Measurements from ENCODE around the gene DDIT4. TPM values are rescaled to one million over a fixed set of nuclear protein-coding genes. Genes with fewer than 3 reads are reported as not detected.
A peak's percentile ranks its signal among the peaks of the same experiment; 100 is the strongest.

The DDIT4 gene
- total and polyA plus RNA-seq, 2 experiments from 2014 or later: 144 to 188 TPM

- H3K9me2 ChIP-seq (ENCODE audit: insufficient read depth): no peaks in the 10 kb centered on the region
- DNase-seq: no peak
- H3F3A ChIP-seq (ENCODE audit: insufficient read depth): 0 out of 2 replicates have a peak, but pooled peaks cover under 1% of the 10 kb centered on the region
- H3K9ac ChIP-seq: no peak overlapping the region
- no peak overlapping the region for H3K27ac ChIP-seq
- TF ChIP-seq EZH2 (IDR thresholded peaks at IDR 0.05; ENCODE audit: insufficient read depth, poor library complexity, severe bottlenecking): no peak
- TF ChIP-seq EZH2phosphoT487 (IDR thresholded peaks at IDR 0.05; ENCODE audit: insufficient read depth, low read depth): no peak
- H3K4me2 ChIP-seq (ENCODE audit: unreplicated experiment): no peak overlapping the region
- 82 to 87% methylated on average over 6 of the region's 6 CpGs for whole genome bisulfite sequencing, 2 experiments (ENCODE audit: low coverage in 1 of 2, low lambda C conversion rate in 2 of 2, missing lambda C conversion rate in 2 of 2)
- no peak overlapping the region for H3K4me3 ChIP-seq
- no peaks in the 10 kb centered on the region for H3K27me3 ChIP-seq (replicated peaks; ENCODE audit: insufficient read depth)
- H3K9me3 ChIP-seq (ENCODE audit: low read depth): no peaks in the 10 kb centered on the region
- no peaks in the 10 kb centered on the region for H3K36me3 ChIP-seq (ENCODE audit: low read depth)
- no peak overlapping the region for H2AFZ ChIP-seq
- no peaks in the 10 kb centered on the region for H4K20me1 ChIP-seq (ENCODE audit: insufficient read depth)
- H3K79me2 ChIP-seq (ENCODE audit: insufficient read depth): no peaks in the 10 kb centered on the region
- peaks cover 28% of the 10 kb centered on the region for H3K4me1 ChIP-seq (ENCODE audit: insufficient read depth)
- in situ Hi-C loops (cut with MboI): no loop called here
Measured at GRCh38 chr10:72255977-72256729, 17.6 kb upstream of the DDIT4 start.

GRCh38 chr10:72257051-72257892, 16.5 kb upstream of the DDIT4 start:
- no peak overlapping the region for H3K4me2 ChIP-seq (ENCODE audit: unreplicated experiment)
- in situ Hi-C loops (cut with MboI): no loop called here
- peaks cover 34% of the 10 kb centered on the region for H3K4me1 ChIP-seq (ENCODE audit: insufficient read depth)
- no peaks in the 10 kb centered on the region for H3K9me3 ChIP-seq (ENCODE audit: low read depth)
- H3K9ac ChIP-seq: no peak overlapping the region
- H3K4me3 ChIP-seq: no peak overlapping the region
- H4K20me1 ChIP-seq (ENCODE audit: insufficient read depth): no peaks in the 10 kb centered on the region
- TF ChIP-seq EZH2phosphoT487 (IDR thresholded peaks at IDR 0.05; ENCODE audit: insufficient read depth, low read depth): no peak
- TF ChIP-seq EZH2 (IDR thresholded peaks at IDR 0.05; ENCODE audit: insufficient read depth, poor library complexity, severe bottlenecking): no peak
- H3K79me2 ChIP-seq (ENCODE audit: insufficient read depth): no peaks in the 10 kb centered on the region
- 0 out of 2 replicates have a peak, but pooled peaks cover 4% of the 10 kb centered on the region for H3F3A ChIP-seq (ENCODE audit: insufficient read depth)
- no peak overlapping the region for H3K27ac ChIP-seq
- H3K36me3 ChIP-seq (ENCODE audit: low read depth): no peaks in the 10 kb centered on the region
- H2AFZ ChIP-seq: no peak overlapping the region
- 66 to 73% methylated on average over 8 of the region's 8 CpGs for WGBS, 2 experiments (ENCODE audit: low coverage in 1 of 2, low lambda C conversion rate in 2 of 2, missing lambda C conversion rate in 2 of 2)
- no peaks in the 10 kb centered on the region for H3K27me3 ChIP-seq (replicated peaks; ENCODE audit: insufficient read depth)
- no peaks in the 10 kb centered on the region for H3K9me2 ChIP-seq (ENCODE audit: insufficient read depth)
- no peak for DNase-seq

- Histone ChIP-seq H3F3A (ENCODE audit: insufficient read depth) (0 out of 2 replicates have a peak, but pooled peaks cover 4% of the 10 kb centered on the region), H3K9ac (no peak overlapping the region), H3K79me2 (ENCODE audit: insufficient read depth) (no peaks in the 10 kb centered on the region), H2AFZ (no peak overlapping the region), H3K27me3 (replicated peaks; ENCODE audit: insufficient read depth) (no peaks in the 10 kb centered on the region), H3K27ac (no peak overlapping the region), H3K4me2 (ENCODE audit: unreplicated experiment) (no peak overlapping the region), H3K4me3 (no peak overlapping the region), H3K36me3 (ENCODE audit: low read depth) (no peaks in the 10 kb centered on the region), H3K4me1 (ENCODE audit: insufficient read depth) (peaks cover 34% of the 10 kb centered on the region), H3K9me3 (ENCODE audit: low read depth) (no peaks in the 10 kb centered on the region), H3K9me2 (ENCODE audit: insufficient read depth) (no peaks in the 10 kb centered on the region), H4K20me1 (ENCODE audit: insufficient read depth) (no peaks in the 10 kb centered on the region)
- in situ Hi-C loops (cut with MboI): no loop called here
- DNase-seq: no peak
- TF ChIP-seq EZH2phosphoT487 (IDR thresholded peaks at IDR 0.05; ENCODE audit: insufficient read depth, low read depth) (no peak), EZH2 (IDR thresholded peaks at IDR 0.05; ENCODE audit: insufficient read depth, poor library complexity, severe bottlenecking) (no peak)
- 97 to 99% methylated on average over 4 of the region's 4 CpGs for WGBS, 2 experiments (ENCODE audit: low coverage in 1 of 2, low lambda C conversion rate in 2 of 2, missing lambda C conversion rate in 2 of 2)
Measured at GRCh38 chr10:72258617-72259016, 15.1 kb upstream of the DDIT4 start.

GRCh38 chr10:72259491-72260238, 14.1 kb upstream of the DDIT4 start:
- Histone ChIP-seq H3K79me2 (ENCODE audit: insufficient read depth) (no peaks in the 10 kb centered on the region), H3K9me3 (ENCODE audit: low read depth) (no peaks in the 10 kb centered on the region), H3K36me3 (ENCODE audit: low read depth) (no peaks in the 10 kb centered on the region), H2AFZ (peak overlapping the region; percentile 90), H4K20me1 (ENCODE audit: insufficient read depth) (no peaks in the 10 kb centered on the region), H3K9me2 (ENCODE audit: insufficient read depth) (no peaks in the 10 kb centered on the region), H3K27me3 (replicated peaks; ENCODE audit: insufficient read depth) (no peaks in the 10 kb centered on the region), H3K9ac (peak overlapping the region; percentile 74; the same call in 1 of the 2 replicates), H3K4me2 (ENCODE audit: unreplicated experiment) (peak overlapping the region; percentile 37), H3F3A (ENCODE audit: insufficient read depth) (0 out of 2 replicates have a peak, but pooled peaks cover 4% of the 10 kb centered on the region), H3K4me1 (ENCODE audit: insufficient read depth) (peaks cover 33% of the 10 kb centered on the region), H3K27ac (peak overlapping the region; percentile 50), H3K4me3 (no peak overlapping the region)
- DNase-seq: peak; percentile 70
- WGBS, 2 experiments (ENCODE audit: low coverage in 1 of 2, low lambda C conversion rate in 2 of 2, missing lambda C conversion rate in 2 of 2): 35 to 37% methylated on average over 5 of the region's 5 CpGs
- TF ChIP-seq EZH2 (IDR thresholded peaks at IDR 0.05; ENCODE audit: insufficient read depth, poor library complexity, severe bottlenecking): no peak
- TF ChIP-seq EZH2phosphoT487 (IDR thresholded peaks at IDR 0.05; ENCODE audit: insufficient read depth, low read depth): no peak
- in situ Hi-C loops (cut with MboI): no loop called here
